ENCODE measurements around the gene VAPA. TPM values are rescaled to one million over a fixed set of nuclear protein-coding genes. Genes with fewer than 3 reads are reported as not detected.

Gene VAPA
- total RNA-seq, 1 donor from 2014 or later, result 203 TPM

Other genes with a start within 250 kb of the VAPA start
- gene RAB31, start 205.7 kb upstream of the VAPA start, total RNA-seq, result 11.7 TPM
- not detected for gene TXNDC2, start 28.0 kb upstream of the VAPA start, total RNA-seq